ENCODE measurements around the gene CDHR3. TPM values are rescaled to one million over a fixed set of nuclear protein-coding genes. Genes with fewer than 3 reads are reported as not detected.

Gene CDHR3
- total RNA-seq, 1 experiment from 2014 or later, result 3.3 TPM

- Mint-ChIP-seq H3K9me3 (no peaks in the 10 kb centered on the region), H3K36me3 (ENCODE audit: insufficient read depth in 1 of 3, low read depth in 3 of 3) (no peaks in the 10 kb centered on the region; a peak in 1 of 7 replicates), H3K4me3 (no peak overlapping the region), H3K27me3 (ENCODE audit: low read depth) (peaks cover 8% of the 10 kb centered on the region), H3K4me1 (peaks cover 27 to 29% of the 10 kb centered on the region in 2 experiments), H3K27ac (no peak overlapping the region; a peak in 1 of 7 replicates)
- Histone ChIP-seq H3K79me2 (ENCODE audit: insufficient read depth, low read length) (no peaks in the 10 kb centered on the region), H4K5ac (ENCODE audit: insufficient read length, low read depth, low read length) (no peak overlapping the region), H3K9ac (ENCODE audit: extremely low read depth, insufficient read length, low read length) (no peak overlapping the region), H2BK120ac (ENCODE audit: low read depth, low read length, poor library complexity, severe bottlenecking) (no peak overlapping the region), H3K23ac (ENCODE audit: insufficient read length, low read depth, low read length) (no peak overlapping the region), H3K14ac (ENCODE audit: insufficient read depth, low read length) (no peak overlapping the region), H3K56ac (ENCODE audit: insufficient read length, low read depth, low read length) (no peak overlapping the region), H3K27ac (ENCODE audit: insufficient read length, low read depth, low read length) (no peak overlapping the region), H2BK15ac (ENCODE audit: low read depth, low read length) (no peak overlapping the region), H4K20me1 (ENCODE audit: control insufficient read depth, insufficient read depth, insufficient read length) (no peaks in the 10 kb centered on the region), H3T11ph (ENCODE audit: low read length) (no peak overlapping the region), H3K4ac (ENCODE audit: low read depth, low read length) (no peak overlapping the region), H3K27me3 (ENCODE audit: insufficient read depth, low read length) (no peaks in the 10 kb centered on the region), H2BK12ac (ENCODE audit: insufficient read length, low read depth, low read length) (no peak overlapping the region), H3K4me1 (ENCODE audit: insufficient read depth, low read length) (peaks cover 8% of the 10 kb centered on the region; the same call in 1 of the 2 replicates), H4K8ac (replicated peaks; ENCODE audit: insufficient read length, low read depth, low read length) (no peak overlapping the region), H2AFZ (ENCODE audit: low read length) (no peak overlapping the region), H4K91ac (ENCODE audit: insufficient read length, low read depth, low read length) (no peak overlapping the region), H2AK5ac (ENCODE audit: insufficient read length, low read length) (no peak overlapping the region), H3K9me3 (ENCODE audit: control insufficient read depth, low read depth, low read length) (no peaks in the 10 kb centered on the region), H2BK20ac (ENCODE audit: low read depth, low read length, poor library complexity, severe bottlenecking) (no peak overlapping the region), H3K4me2 (ENCODE audit: insufficient read depth, insufficient read length, low read length) (no peak overlapping the region), H3K79me1 (ENCODE audit: insufficient read depth, low read depth, low read length, poor library complexity, severe bottlenecking) (no peaks in the 10 kb centered on the region), H3K18ac (ENCODE audit: insufficient read length, low read depth, low read length) (no peak overlapping the region), H2BK5ac (ENCODE audit: insufficient read length, low read length) (no peak overlapping the region), H3K23me2 (ENCODE audit: insufficient read length, low read depth, low read length, poor library complexity, severe bottlenecking) (no peaks in the 10 kb centered on the region)
- WGBS (ENCODE audit: extremely low coverage, insufficient read length, low lambda C conversion rate), result no CpG with 5 or more reads among the region's 1 CpG
- TF ChIP-seq CTCF (conservative IDR thresholded peaks at IDR 0.05), result no peak
- DNase-seq, result no peak
These were observed 66.4 kb downstream of the CDHR3 start for GRCh38 chr7:106029451-106029850.

Data from H9 (cell line).